Adrenal gland (tissue), 5 donors: ENCODE results near the gene NCCRP1.

ENCODE experiments used
- CTCF ChIP-seq, 6 experiments: fragments of 450-650 bp in 4 of 6; fragments of 200-600 bp in 2 of 6; sonication (generic) in 1 of 6; IDR thresholded peaks; 1 replicate in 5 of 6; 2 replicates in 1 of 6; pipeline versions ENCODE4 v1.5.1 to v1.8.0; 2016 to 2021; ENCODE audit warnings: antibody characterized with exemption in 6 of 6, mild to moderate bottlenecking in 2 of 6, moderate library complexity in 1 of 6
- POLR2A ChIP-seq, 2 donors: fragments of 450-650 bp; IDR thresholded peaks; one replicate each; pipeline ENCODE4 v1.6.1; 2017; ENCODE audit warnings: antibody characterized with exemption in 2 of 2, mild to moderate bottlenecking in 2 of 2, moderate library complexity in 1 of 2
- donor health status: DM: no; HTN: no; CAD: no.

- TF ChIP-seq CTCF (IDR thresholded peaks at IDR 0.05) (no peak), POLR2A (IDR thresholded peaks at IDR 0.05) (no peak)
Measured at GRCh38 chr19:39164289-39164688, 32.5 kb upstream of the NCCRP1 start.
